ENCODE results near the gene CEACAM19. TPM values are rescaled to one million over a fixed set of nuclear protein-coding genes. Genes with fewer than 3 reads are reported as not detected.

CEACAM19 gene
- total and polyA plus RNA-seq, 2 of the 8 experiments (the other 6 are each of a cell fraction or from before 2014, with no cell fraction given): 3.1 to 3.4 TPM

GRCh38 chr19:44672226-44672625, 944 bp downstream of the CEACAM19 start:
- Histone ChIP-seq H3K4me2 (ENCODE audit: insufficient read depth in 1 of 2, low read depth in 2 of 2, low read length in 2 of 2) (no peak overlapping the region), H3K9me3 (ENCODE audit: insufficient read depth in 2 of 2, low read depth in 1 of 2, low read length in 1 of 2) (no peaks in the 10 kb centered on the region)
- CTCF ChIA-PET (ENCODE audit: partially characterized antibody): interaction anchor here (0.6 to 2.0 kb wide), 9 partner anchors 9 to 271 kb away, joined by 3 to 6 read pairs (median 4); no protein-coding TSS in a partner anchor

More at GRCh38 chr19:44672226-44672625, 944 bp downstream of the CEACAM19 start:
- Histone ChIP-seq H3K79me1 (ENCODE audit: low read depth, low read length) (no peaks in the 10 kb centered on the region), H2AFZ (ENCODE audit: low read length) (no peak overlapping the region), H3K27me3 (replicated peaks in 1 of 4; ENCODE audit: control insufficient read depth in 3 of 4, extremely low read depth in 1 of 4, insufficient read depth in 3 of 4, low read length in 3 of 4) (no peaks in the 10 kb centered on the region), H3K4me3 (ENCODE audit: extremely low read depth in 1 of 4, insufficient read depth in 2 of 4, low read depth in 3 of 4, low read length in 4 of 4) (no peak overlapping the region), H3K23ac (ENCODE audit: insufficient read length) (no peak overlapping the region), H2BK15ac (ENCODE audit: low read length) (no peak overlapping the region), H3K79me2 (ENCODE audit: control insufficient read depth in 1 of 2, insufficient read depth in 2 of 2, low read length in 2 of 2) (no peaks in the 10 kb centered on the region), H3K56ac (replicated peaks; ENCODE audit: insufficient read length, low read depth, low read length) (no peak overlapping the region), H3K4ac (replicated peaks; ENCODE audit: insufficient read length, low read depth, low read length) (no peak overlapping the region), H3K18ac (ENCODE audit: extremely low read depth, low read length) (no peak overlapping the region), H3K27ac (ENCODE audit: low read depth, low read length) (no peak overlapping the region), H3K23me2 (ENCODE audit: low read depth, low read length) (no peaks in the 10 kb centered on the region), H2BK20ac (ENCODE audit: low read length) (no peak overlapping the region), H2BK12ac (ENCODE audit: low read depth, low read length) (no peak overlapping the region), H3K36me3 (ENCODE audit: control insufficient read depth in 2 of 4, insufficient read depth in 4 of 4, low read length in 3 of 4) (no peaks in the 10 kb centered on the region), H3K4me1 (replicated peaks in 1 of 4; ENCODE audit: control insufficient read depth in 3 of 4, insufficient read depth in 4 of 4, low read length in 3 of 4) (no peaks in the 10 kb centered on the region), H2BK120ac (replicated peaks; ENCODE audit: low read depth, low read length) (no peak overlapping the region), H3K14ac (ENCODE audit: insufficient read length) (no peak overlapping the region), H4K5ac (ENCODE audit: insufficient read length, low read depth, low read length) (no peak overlapping the region), H2BK5ac (ENCODE audit: low read depth, low read length) (no peak overlapping the region), H4K91ac (replicated peaks; ENCODE audit: insufficient read length, low read length) (no peak overlapping the region), H4K20me1 (replicated peaks in 1 of 2; ENCODE audit: control insufficient read depth in 1 of 2, insufficient read depth in 2 of 2, low read length in 2 of 2) (no peaks in the 10 kb centered on the region), H3K9ac (replicated peaks in 1 of 4; ENCODE audit: extremely low read depth in 1 of 4, low read depth in 3 of 4, low read length in 3 of 4) (no peak overlapping the region), H4K8ac (ENCODE audit: extremely low read depth, insufficient read depth, low read length) (no peak overlapping the region; the same call in 1 of the 2 replicates), H2AK5ac (ENCODE audit: low read depth, low read length) (no peak overlapping the region)
- POLR2A ChIA-PET (ENCODE audit: partially characterized antibody): interaction anchor here (0.6 to 1.4 kb wide), 3 partner anchors 9 to 57 kb away, joined by 3 to 5 read pairs (median 4); no protein-coding TSS in a partner anchor
- DNase-seq (ENCODE audit: low read depth in 1 of 2, low spot score in 2 of 2): no peak
- TF ChIP-seq SRF (IDR thresholded peaks at IDR 0.05; ENCODE audit: low read depth, low read length): peak; percentile 32; the same call in 1 of the 2 replicates
- TF ChIP-seq KDM1A (IDR thresholded peaks at IDR 0.05; ENCODE audit: borderline replicate concordance, low read length): no peak
- no peak for TF ChIP-seq POU5F1 (IDR thresholded peaks at IDR 0.05; ENCODE audit: low read depth, low read length)
- no peak for TF ChIP-seq BRCA1 (IDR thresholded peaks at IDR 0.05; ENCODE audit: low read depth, low read length)
- TF ChIP-seq JUND (IDR thresholded peaks at IDR 0.05; ENCODE audit: low read length): no peak
- FAIRE-seq: no peak
- 83% methylated on average over 1 of the region's 1 CpG; no CpG with 5 or more reads in 1 of the 2 experiments for WGBS, 2 experiments (ENCODE audit: extremely low coverage in 1 of 2, insufficient coverage in 1 of 2, insufficient read length in 1 of 2, insufficient replicate concordance in 2 of 2, low coverage in 1 of 2, low lambda C conversion rate in 2 of 2, missing lambda C conversion rate in 1 of 2)
